NOMO-1 treated with dmso at 0.1 percent for 144 hours (cell line): ENCODE results near the gene AGAP1.
"Not testable (repeated sequence)": the region's sequence is repeated elsewhere in the genome, so short reads cannot be mapped to it uniquely, and the experiment has no call there.

Experiments used
- DNase-seq: peaks from one replicate; lab custom pipeline; 2025; ENCODE audit not compliant: unreplicated experiment; lab: John Stamatoyannopoulos, UW

AGAP1 gene

DNA sequence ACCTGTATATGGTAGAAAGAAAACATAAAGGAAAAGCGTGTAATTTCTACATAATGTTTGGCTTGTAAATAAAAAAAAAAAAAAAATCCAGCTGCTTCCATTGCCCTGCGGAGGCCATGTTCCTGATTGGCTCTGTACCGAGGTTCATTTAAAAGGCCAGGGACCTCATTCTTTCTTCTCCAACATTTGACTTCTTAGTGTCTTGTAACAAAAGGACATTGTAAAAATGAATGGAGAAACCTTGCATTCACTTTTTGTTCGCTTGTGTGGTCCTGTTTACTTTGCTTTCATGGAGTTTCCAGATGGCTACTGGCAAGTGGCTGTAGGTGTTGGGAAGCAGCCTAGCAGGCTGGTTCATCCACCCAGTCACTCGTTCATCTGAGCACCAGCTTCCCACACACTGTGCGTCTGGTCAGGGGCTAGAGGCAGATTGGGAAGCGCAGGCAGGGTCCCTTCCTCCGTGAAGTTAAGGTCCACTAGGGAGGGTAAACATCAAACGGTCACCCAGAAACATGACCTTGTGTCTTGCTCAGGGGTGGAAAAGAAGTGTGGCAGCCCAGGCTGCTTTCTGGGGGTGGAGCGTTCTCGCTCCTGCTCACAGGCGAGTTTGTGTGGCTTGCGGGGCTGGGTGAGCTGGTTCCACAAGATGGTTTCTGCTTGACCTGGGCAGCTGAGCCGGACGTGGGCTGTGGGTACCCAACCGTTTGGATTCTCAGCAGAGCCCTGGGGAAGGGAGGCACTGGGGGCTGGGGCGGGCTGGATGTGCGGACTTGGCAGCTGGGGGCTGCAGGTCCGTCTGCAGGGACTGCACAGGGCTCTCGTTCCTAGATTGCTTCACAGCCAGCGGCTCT is 260.7 kb downstream of the AGAP1 start:
- no peak for DNase-seq

DNA sequence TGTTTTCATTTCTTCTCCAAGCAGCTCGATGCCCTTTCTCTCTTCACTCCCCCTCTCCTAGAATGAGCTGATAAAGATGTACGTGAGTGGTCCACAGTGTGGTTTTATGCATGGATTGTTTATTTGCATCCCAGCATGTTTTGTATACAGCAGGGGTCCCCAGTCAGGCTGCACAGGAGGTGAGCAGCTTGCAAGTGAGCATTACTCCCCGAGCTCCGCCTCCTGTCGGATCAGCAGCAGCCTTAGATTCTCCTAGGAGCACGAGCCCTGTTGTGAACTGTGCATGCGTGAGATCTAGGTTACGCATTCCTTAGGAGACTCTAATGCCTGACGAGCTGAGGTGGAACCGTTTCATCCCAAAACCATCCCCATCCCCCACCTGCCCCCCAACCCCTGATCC is 262.6 kb downstream of the AGAP1 start:
- DNase-seq, result no peak

DNA sequence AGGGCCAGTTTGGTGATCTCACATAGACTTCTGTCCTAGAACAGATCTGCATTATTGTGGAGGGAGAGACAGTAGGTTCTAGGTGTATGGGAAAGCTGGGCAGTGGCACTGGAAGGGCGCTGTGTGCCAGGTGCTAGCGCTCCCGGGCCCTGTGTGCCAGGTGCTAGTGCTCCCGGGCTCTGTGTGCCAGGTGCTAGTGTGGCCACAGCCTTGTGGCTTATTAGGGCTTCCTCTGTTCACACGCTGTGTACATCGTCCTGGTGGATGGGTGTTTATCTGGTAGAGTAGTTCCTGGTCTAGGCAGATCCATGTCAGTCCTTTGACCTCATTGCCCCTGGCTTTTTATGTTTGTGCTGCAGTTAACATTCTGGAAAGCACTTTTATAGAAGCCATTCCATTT is 263.4 kb downstream of the AGAP1 start:
- DNase-seq, result no peak

DNA sequence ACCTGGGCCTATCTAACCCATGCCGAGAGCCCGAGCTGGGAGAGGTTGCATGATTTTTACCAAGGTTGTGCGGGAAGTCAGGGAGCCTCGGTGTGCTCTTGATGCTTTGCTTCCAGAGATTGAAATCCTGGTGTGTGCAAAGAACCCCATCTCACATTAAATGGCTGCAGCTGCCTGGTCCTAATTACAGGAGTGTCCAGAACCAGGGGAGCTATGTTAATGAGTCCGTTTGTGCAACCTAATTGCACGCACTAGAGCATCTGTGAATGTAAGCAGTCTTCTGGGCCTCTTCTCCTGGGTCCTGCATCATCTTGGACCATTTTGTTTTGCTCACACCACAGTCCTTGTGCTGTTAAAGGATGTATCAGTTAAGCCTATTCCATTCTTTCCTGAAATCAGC is 263.8 kb downstream of the AGAP1 start:
- DNase-seq, result no peak

DNA sequence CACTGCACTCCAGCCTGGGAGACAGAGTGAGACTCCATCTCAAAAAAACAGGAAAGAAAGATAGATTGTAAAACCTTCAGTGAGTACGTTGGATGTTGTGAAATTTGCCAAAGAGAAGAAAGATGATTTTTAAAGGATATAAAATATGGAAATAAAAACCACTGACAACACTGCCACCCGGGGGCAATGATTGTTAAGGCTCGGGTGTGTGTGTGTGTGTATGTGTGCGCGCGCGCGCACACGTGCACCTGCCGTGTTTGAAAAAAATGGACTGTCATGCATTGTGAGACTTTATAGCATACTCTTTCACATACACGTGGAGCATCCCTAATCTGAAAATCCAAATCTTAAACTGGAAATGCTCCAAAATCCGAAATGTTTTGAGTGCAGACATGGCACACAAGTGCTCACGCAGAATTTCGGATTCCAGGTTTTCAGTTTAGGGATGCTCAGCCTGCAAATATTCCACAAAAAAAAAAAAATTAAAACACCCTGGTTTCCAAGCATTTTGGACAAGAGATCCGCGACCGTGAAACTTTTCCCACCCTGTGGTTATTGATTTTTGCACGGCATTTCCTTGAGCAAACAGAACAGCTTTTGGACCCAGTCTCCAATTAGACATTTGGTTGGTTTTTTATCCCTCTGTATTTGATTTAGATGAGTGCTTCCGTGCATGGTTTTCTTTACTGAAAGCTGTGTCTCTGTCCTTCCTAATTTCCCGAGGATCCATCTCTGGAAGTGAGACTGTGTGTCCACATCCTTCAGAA is 269.2 kb downstream of the AGAP1 start:
- DNase-seq, result no peak

DNA sequence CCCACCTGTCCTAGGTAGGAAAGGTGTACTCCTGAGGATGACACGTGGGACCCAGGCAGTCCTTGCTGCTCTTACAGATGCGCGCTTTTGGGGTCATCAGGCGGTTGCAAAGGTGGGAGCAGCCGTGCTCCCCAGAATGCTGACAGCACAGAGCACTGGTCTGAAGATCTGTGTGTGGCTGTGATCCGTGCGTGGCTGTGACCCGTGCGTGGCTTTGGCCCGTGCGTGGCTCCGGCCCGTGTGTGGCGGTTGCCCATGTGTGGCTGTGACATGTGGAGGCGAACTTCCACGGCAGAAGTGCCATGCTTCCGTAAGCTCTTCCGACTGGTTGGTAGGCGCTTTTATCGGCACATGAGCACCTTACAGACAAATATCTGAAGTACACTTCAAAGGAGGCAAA is 270.0 kb downstream of the AGAP1 start:
- DNase-seq, result no peak

DNA sequence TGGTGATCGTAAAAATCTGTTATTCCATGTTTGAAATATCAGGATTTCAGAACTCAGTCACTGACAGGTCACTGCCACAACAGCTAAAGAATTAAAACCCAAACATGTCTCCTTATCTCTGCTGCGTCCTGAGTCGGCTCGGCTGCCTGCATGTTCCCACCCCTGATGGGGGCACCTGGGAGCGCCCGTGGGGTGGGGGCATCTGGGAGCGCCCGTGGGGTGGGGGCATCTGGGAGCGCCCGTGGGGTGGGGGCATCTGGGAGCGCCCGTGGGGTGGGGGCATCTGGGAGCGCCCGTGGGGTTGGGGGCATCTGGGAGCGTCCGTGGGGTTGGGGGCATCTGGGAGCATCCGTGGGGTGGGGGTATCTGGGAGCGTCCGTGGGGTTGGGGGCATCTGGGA is 270.6 kb downstream of the AGAP1 start:
- DNase-seq, result not testable (repeated sequence)

DNA sequence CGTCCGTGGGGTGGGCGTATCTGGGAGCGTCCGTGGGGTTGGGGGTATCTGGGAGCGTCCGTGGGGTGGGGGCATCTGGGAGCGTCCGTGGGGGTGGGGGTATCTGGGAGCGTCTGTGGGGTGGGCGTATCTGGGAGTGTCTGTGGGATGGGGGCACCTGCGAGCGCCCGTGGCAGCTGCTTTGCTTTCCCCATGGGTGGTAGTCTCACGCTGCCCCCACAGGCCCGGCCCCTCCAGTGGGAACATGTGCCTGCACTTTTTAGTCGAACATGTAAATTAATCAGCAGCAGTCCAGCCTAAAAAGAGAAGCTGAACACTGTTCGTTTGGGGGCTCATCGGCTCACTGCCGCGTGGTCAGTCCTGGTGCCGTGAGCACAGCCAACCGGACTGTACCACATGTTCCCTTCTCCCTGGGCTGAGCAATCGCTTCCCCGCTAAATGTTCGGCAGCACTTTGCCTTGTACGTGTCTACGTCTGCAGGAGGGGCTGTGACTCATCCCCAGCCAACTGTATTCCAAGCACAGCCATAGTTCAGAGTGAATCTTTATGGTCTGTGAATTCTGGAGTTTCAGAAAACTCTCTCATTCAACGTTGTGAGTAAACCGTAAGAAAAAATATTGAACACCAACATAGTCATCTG is 271.5 kb downstream of the AGAP1 start:
- DNase-seq, result no peak

DNA sequence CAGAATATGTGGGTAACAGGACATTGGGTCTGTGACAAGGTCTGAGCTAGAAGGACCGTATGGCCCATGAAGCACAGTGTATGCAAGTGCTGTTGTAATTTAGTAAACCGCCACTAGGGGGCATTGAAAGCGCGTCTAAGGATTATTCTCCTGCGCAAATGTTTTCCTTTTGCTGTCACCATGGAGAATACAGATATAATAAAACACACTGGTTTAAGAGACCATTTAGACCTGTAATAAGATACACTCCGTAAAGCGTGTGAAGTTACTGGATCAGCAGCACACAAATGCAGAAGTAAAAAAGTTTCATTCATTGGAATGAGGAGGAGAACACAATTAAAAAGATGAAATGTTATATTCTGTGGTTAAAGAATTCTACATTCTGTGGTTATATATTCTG is 272.4 kb downstream of the AGAP1 start:
- DNase-seq, result peak; percentile 11

DNA sequence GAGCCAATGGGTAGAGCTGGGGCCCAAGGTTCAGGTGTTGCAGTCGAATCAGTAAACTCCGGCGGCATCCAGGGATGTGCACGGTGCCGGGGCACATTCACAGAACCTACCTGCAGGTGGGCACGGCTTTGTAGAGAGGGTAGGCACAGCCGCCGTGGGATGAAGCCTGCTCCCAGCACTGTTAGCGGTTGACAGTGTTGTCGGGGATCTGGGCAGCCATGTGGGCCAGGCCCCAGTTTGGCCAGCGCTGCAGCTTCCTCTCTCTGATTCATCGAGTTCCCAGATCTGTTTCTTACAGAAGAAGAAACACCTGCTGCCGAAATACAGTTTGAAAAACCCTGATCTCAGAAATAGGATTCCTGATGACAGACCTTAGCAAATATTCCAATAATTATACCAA is 274.8 kb downstream of the AGAP1 start:
- no peak for DNase-seq

DNA sequence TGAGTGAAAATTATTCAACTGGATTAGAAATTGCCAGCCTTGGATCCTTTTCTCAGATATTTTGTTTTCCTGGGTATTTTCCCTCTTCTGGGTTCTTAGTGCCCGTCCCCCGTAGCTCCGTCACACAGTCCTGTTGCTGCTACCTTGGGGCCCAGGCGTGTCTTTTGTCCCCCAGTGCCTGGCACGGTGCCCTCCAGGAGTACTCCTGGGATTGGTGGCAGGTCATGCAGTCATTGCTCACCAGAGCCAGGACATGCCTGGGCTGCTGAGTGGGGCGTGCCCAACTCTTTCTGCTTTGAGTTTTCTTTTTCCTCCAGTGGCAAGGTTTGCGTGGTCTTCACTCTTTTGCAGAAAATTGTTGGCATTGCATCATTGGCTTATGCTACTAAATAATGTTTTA is 275.2 kb downstream of the AGAP1 start:
- DNase-seq, result no peak

DNA sequence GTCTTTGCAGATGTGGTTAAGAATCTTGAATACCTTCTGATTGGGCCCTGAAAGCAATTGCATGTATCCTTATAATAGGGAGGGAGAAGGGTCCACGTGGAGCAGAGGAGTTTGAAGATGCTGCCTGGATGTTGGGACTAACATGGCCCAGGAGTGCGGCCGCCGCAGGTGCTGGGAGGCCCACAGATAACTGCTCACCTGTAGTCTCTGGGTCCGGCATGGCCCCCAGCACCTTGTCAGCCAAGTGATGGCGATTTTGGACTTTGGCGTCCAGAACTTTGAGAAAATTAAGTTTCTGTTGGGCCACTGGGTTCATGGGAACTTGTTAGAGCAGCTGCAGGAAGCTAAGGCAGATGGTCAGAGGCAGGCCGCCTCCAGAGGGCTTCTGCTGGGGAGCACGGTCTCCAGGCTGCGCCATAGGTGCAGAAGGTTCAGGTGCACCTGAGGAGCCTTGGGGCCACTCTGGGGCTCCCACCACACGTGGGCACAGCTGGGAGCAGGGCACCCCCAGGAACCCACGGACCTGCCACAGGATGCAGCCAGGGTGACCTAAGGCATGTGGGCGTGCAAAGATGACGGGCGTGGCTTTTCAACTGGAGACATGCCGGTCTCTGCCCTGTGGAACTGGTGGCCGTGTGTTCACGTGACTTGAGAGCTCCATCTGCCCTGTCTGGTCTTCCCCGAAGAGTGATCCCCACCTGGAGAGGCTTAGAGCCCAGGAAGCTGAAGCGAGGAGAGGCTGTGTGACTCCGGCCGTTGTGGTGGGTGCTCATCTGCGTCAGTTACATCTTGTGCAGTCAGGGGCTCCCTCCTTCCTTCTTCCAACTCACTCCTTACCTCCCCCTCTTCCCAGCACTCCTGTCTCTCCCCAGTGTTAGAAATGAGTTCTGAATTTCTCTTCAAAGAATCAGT is 277.3 kb downstream of the AGAP1 start:
- DNase-seq, result no peak

DNA sequence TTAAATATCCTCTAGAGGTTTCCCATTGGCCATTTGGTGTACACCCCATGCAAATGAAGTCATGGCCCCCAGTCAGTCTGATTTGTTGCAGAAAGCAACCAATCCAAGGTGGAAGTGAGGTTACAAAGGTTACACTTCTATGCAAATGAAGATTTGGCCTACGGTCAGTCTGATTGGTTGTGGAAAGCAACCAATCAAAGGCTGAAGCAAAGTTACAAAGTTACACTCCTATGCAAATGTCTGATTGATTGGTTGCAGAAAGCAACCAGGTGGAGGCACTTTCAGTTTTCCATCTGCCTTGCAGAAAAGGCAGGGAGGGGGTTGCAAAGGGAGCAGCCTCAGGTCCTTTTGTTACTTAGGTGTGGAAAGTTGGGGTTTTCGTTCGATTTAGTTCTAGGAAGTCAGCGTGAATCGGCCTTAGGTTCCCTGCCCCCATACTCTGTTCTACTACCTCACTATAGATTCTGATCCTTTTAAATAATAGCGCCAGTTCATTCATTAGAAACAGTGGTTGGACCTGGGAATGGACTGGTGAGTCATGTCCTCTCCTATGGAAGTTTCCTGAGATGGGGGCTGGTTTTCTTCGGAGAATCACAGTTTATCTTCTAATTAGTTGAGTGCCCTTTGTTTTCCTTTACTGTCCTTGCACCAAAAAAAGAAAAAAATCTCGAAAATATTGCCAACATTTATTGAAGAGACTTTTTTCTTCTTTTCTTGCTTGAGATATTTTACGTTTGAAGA is 279.5 kb downstream of the AGAP1 start:
- DNase-seq, result no peak

DNA sequence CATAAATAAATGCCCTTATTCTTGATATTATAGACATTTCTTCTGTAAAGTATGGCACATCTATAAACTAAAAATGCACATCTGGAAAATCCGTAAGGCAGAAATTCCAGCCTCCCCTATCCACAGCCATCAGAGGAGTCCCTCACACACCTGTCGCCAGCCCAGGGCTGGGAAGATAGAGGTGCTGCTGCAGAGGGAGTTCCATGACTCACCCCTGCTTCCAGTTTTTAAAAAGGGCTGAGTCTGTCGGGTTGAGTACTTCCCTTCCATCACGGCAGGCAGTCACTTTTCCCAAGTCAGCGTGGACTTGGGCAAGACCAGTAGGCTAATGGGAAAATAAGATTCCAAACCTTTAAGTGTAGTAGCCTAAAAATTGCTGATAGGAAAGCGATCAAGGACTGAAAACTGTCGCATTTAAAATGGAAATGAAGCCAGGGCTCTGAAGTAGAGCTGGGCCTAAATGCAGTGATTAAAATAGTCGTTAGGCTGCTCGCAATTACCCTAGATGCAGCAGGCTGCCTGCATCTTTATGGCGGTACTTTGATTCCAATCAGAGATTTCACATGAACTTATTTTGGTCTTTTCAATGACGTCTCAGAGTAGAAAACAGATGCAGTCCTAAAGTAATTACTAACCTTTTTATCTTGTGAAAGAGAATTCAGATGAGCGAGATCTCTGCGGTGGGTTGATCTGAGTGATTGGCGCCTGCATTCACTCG is 280.5 kb downstream of the AGAP1 start:
- no peak for DNase-seq

DNA sequence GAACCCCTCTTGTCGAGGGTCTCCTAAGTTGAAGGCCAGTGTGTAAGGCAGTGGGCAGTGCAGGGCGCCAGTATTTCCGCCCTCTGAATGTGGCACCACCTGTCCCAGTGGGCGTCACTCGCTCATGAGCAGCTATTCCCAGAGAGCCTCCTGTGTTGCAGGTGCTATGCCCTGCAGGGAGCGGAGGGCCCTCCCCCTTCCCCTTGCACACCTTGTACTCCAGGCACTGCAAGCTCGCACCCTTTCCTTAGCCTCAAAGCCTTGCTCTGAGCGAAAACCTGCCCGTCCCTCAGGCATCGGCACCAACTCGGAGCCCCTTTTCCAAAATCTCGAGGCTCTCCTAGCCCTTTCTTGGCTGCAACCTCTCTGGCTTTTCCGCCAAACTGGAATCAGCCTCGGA is 282.7 kb downstream of the AGAP1 start:
- DNase-seq, result no peak

DNA sequence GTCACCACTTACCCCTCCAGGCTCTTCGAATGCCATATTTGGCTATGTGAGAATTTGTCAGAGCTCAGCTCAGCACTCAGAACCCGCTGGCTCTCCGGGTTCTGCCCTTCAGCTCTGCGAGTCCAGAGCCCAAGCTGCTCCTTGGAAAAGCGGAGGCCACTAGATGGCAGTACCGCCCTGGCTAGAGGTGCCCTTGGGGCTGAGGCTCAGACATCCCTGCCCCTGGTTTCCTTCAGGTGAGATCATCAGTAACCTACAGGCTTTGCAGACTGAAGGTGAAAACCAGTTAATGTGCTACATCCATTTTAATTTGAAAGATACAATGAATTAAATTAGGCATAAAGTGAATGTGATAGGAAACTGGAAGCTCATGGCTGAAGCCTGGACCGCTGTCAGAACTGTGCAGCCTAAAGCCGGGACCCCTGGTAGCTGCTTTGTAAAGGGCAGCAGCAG is 285.6 kb downstream of the AGAP1 start:
- no peak for DNase-seq

DNA sequence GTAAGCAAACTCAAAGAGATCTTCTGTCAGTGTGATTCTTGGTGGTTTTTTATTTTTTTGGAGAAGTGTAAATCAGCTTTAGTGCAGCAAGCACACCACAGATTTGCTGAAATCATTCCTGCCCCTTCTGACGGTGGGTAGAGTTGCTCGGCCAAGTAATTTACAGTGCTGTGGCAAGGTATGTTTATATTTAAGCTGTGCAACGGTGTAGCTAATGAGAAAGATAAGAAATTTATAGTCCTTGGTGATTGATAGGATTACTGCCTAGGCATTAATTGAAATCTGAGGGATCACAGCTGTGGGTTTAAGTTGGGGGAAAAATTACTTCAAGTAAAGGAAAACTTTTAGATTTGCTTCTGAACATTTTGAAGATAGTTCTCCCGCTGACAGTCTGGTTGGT is 286.6 kb downstream of the AGAP1 start:
- DNase-seq, result no peak

DNA sequence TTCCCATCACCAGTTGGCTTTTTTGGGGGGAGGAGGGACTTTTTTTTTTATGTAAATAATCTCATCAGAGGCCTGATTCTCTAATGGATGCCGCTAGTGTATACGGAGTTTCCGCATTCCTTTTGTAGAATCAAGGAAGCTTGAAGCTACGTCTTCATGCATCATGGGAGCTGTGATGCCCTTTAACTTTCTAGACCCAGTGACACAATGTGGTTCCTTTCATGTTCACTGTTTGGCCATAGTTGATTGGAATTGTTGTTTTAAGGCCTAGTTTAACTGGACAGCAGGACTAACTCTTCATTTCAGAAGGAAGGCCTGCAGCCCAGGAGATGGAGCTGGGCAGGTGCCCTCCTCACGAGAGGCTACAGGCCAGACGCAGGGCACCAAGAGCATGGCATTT is 287.9 kb downstream of the AGAP1 start:
- no peak for DNase-seq

DNA sequence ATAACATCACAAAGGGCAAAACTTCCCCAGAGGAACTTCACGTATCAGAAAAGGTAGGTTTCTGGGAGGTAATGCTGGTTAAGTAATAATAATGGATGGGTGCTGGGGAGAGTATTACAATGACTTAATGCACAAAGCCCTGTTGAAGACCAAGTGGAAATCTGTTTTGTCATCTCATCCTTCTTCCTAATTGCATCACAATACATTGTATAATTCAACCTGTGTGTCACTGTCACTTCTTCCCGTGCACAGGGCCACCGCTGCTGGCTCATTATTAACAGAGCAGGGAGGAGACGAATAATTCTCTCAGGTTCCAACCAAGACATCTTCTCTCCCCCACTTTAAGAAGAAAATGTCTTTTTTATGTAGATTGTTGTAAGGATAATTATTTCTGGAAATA is 290.9 kb downstream of the AGAP1 start:
- DNase-seq, result no peak

DNA sequence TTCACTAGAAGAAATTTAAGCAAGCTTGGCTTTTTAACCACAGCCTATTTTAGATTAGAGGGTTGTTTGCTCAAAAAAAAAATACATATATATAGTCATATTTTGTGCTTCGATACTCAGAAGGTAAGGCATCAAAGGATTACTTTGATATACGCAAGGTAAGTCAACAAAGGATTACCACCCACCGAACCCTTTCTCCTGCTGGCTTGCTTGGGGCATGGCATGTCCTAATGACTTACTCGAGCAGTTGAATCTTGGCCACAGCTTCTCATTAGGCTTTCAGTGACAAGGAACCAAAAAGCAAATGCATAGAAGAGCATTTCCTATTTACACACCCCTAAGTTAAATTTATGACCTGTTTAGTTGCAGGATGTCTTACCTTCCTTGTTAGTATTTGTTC is 295.7 kb downstream of the AGAP1 start:
- no peak for DNase-seq
